ENCODE results near the gene PPP2R2D.

PPP2R2D gene

GRCh38 chr10:131970946-131971345 is 70.1 kb downstream of the PPP2R2D start:
- Histone ChIP-seq H3K27me3 (no peaks in the 10 kb centered on the region), H3K4me1 (peaks cover 76% of the 10 kb centered on the region), H4K20me1 (peaks cover 89% of the 10 kb centered on the region), H3K36me3 (peaks cover 67% of the 10 kb centered on the region), H3K4me3 (no peak overlapping the region), H3K27ac (0 out of 2 replicates have a peak overlapping the region, but pooled peaks have one; percentile 44), H3K9ac (no peak overlapping the region), H3K4me2 (0 out of 2 replicates have a peak overlapping the region, but pooled peaks have one; percentile 15), H3K9me3 (no peaks in the 10 kb centered on the region)
- TF ChIP-seq Cebpa-rat (IDR thresholded peaks at IDR 0.05): no peak

- Histone ChIP-seq H3K27ac (peak overlapping the region; percentile 83), H3K9me3 (no peaks in the 10 kb centered on the region), H3K27me3 (no peaks in the 10 kb centered on the region), H3K4me3 (no peak overlapping the region), H3K9ac (no peak overlapping the region; the same call in 1 of the 2 replicates), H3K4me2 (peak overlapping the region; percentile 93; the same call in 1 of the 2 replicates), H3K36me3 (peaks cover 63% of the 10 kb centered on the region), H4K20me1 (peaks cover 89% of the 10 kb centered on the region), H3K4me1 (peaks cover 76% of the 10 kb centered on the region)
- TF ChIP-seq Cebpa-rat (IDR thresholded peaks at IDR 0.05): no peak
These were observed 70.8 kb downstream of the PPP2R2D start for GRCh38 chr10:131971591-131971990.

- peaks cover 94% of the 10 kb centered on the region for H4K20me1 ChIP-seq
These were observed 71.8 kb downstream of the PPP2R2D start for GRCh38 chr10:131972474-131973071.

GRCh38 chr10:131973160-131973951 is 72.5 kb downstream of the PPP2R2D start:
- Histone ChIP-seq H3K4me2 (peak overlapping the region; percentile 93), H3K27me3 (no peaks in the 10 kb centered on the region), H3K9me3 (no peaks in the 10 kb centered on the region), H4K20me1 (peaks cover 100% of the 10 kb centered on the region), H3K9ac (peak overlapping the region; percentile 63; the same call in 1 of the 2 replicates), H3K27ac (peak overlapping the region; percentile 83), H3K4me1 (peaks cover 89% of the 10 kb centered on the region), H3K4me3 (peak overlapping the region; percentile 53), H3K36me3 (peaks cover 60% of the 10 kb centered on the region)
- TF ChIP-seq Cebpa-rat (IDR thresholded peaks at IDR 0.05): no peak

More at GRCh38 chr10:131972474-131973071, 71.8 kb downstream of the PPP2R2D start:
- H3K9ac ChIP-seq: peak overlapping the region; percentile 63
- peaks cover 59% of the 10 kb centered on the region for H3K36me3 ChIP-seq
- peak overlapping the region; percentile 53 for H3K4me3 ChIP-seq
- no peaks in the 10 kb centered on the region for H3K27me3 ChIP-seq
- no peaks in the 10 kb centered on the region for H3K9me3 ChIP-seq
- H3K27ac ChIP-seq: peak overlapping the region; percentile 83
- H3K4me2 ChIP-seq: peak overlapping the region; percentile 93
- H3K4me1 ChIP-seq: peaks cover 81% of the 10 kb centered on the region
- TF ChIP-seq Cebpa-rat (IDR thresholded peaks at IDR 0.05): no peak

GRCh38 chr10:131974034-131974817 is 73.4 kb downstream of the PPP2R2D start:
- peaks cover 94% of the 10 kb centered on the region for H3K4me1 ChIP-seq
- peaks cover 100% of the 10 kb centered on the region for H4K20me1 ChIP-seq
- no peaks in the 10 kb centered on the region for H3K9me3 ChIP-seq
- peak overlapping the region; percentile 93 for H3K4me2 ChIP-seq
- H3K27me3 ChIP-seq: no peaks in the 10 kb centered on the region
- H3K4me3 ChIP-seq: no peak overlapping the region; the same call in 1 of the 2 replicates
- peak overlapping the region; percentile 63; the same call in 1 of the 2 replicates for H3K9ac ChIP-seq
- peak overlapping the region; percentile 83 for H3K27ac ChIP-seq
- TF ChIP-seq Cebpa-rat (IDR thresholded peaks at IDR 0.05): no peak
- H3K36me3 ChIP-seq: peaks cover 60% of the 10 kb centered on the region

GRCh38 chr10:131975003-131975402 is 74.2 kb downstream of the PPP2R2D start:
- peak overlapping the region; percentile 93 for H3K4me2 ChIP-seq
- peak overlapping the region; percentile 70 for H3K9ac ChIP-seq
- no peaks in the 10 kb centered on the region for H3K9me3 ChIP-seq
- 0 out of 2 replicates have a peak overlapping the region, but pooled peaks have one; percentile 19 for H3K4me3 ChIP-seq
- H4K20me1 ChIP-seq: peaks cover 100% of the 10 kb centered on the region
- no peaks in the 10 kb centered on the region for H3K27me3 ChIP-seq
- TF ChIP-seq Cebpa-rat (IDR thresholded peaks at IDR 0.05): no peak
- H3K27ac ChIP-seq: peak overlapping the region; percentile 66
- H3K36me3 ChIP-seq: peaks cover 55% of the 10 kb centered on the region
- H3K4me1 ChIP-seq: peaks cover 94% of the 10 kb centered on the region

GRCh38 chr10:131975796-131976195 is 75.0 kb downstream of the PPP2R2D start:
- Histone ChIP-seq H3K27me3 (no peaks in the 10 kb centered on the region), H3K4me2 (peak overlapping the region; percentile 93), H4K20me1 (peaks cover 100% of the 10 kb centered on the region), H3K9ac (peak overlapping the region; percentile 70), H3K36me3 (peaks cover 47% of the 10 kb centered on the region), H3K4me3 (peak overlapping the region; percentile 29), H3K27ac (peak overlapping the region; percentile 66), H3K4me1 (peaks cover 95% of the 10 kb centered on the region), H3K9me3 (no peaks in the 10 kb centered on the region)
- TF ChIP-seq Cebpa-rat (IDR thresholded peaks at IDR 0.05): no peak

- Histone ChIP-seq H3K27ac (peak overlapping the region; percentile 66; the same call in 1 of the 2 replicates), H3K4me2 (peak overlapping the region; percentile 93), H3K4me1 (peaks cover 85% of the 10 kb centered on the region)
These were observed 76.7 kb downstream of the PPP2R2D start for GRCh38 chr10:131977323-131978096.

More at GRCh38 chr10:131977323-131978096, 76.7 kb downstream of the PPP2R2D start:
- Histone ChIP-seq H3K27me3 (no peaks in the 10 kb centered on the region), H3K4me3 (peak overlapping the region; percentile 85; the same call in 1 of the 2 replicates), H4K20me1 (peaks cover 90% of the 10 kb centered on the region), H3K36me3 (peaks cover 30% of the 10 kb centered on the region), H3K9me3 (no peaks in the 10 kb centered on the region), H3K9ac (peak overlapping the region; percentile 70; the same call in 1 of the 2 replicates)
- no peak for TF ChIP-seq Cebpa-rat (IDR thresholded peaks at IDR 0.05)

Measured in BLaER1 (cell line).